GM12873 (cell line): Measurements from ENCODE around the gene MIB2.

Source experiments
- TF ChIP-seq, protein P1 (sequence below): IDR thresholded peaks from 2 replicates; pipeline ENCODE4 v1.5.1; 2012; ENCODE audit warnings: low read depth, mild to moderate bottlenecking, moderate library complexity, low read length, control low read depth; ENCODE audit not compliant: insufficient read depth; ENCODE audit errors: missing control alignments

Gene MIB2

DNA sequence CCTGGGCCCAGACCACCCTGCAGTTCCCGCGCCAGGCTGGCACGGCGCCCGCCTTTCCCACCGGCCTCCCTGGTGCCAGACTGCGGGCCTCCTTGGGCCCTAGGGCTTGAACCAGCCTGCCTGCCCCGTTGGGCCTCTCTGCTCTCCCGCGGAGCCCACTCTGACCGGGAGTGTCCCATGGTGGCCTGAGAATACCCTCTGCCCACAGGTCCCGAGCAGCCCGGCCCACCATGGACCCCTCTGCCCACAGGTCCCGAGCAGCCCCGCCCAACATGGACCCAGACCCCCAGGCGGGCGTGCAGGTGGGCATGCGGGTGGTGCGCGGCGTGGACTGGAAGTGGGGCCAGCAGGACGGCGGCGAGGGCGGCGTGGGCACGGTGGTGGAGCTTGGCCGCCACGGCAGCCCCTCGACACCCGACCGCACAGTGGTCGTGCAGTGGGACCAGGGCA lies 7.9 kb downstream of the MIB2 start:
- TF ChIP-seq, protein P1, sequence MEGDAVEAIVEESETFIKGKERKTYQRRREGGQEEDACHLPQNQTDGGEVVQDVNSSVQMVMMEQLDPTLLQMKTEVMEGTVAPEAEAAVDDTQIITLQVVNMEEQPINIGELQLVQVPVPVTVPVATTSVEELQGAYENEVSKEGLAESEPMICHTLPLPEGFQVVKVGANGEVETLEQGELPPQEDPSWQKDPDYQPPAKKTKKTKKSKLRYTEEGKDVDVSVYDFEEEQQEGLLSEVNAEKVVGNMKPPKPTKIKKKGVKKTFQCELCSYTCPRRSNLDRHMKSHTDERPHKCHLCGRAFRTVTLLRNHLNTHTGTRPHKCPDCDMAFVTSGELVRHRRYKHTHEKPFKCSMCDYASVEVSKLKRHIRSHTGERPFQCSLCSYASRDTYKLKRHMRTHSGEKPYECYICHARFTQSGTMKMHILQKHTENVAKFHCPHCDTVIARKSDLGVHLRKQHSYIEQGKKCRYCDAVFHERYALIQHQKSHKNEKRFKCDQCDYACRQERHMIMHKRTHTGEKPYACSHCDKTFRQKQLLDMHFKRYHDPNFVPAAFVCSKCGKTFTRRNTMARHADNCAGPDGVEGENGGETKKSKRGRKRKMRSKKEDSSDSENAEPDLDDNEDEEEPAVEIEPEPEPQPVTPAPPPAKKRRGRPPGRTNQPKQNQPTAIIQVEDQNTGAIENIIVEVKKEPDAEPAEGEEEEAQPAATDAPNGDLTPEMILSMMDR, result no peak

DNA sequence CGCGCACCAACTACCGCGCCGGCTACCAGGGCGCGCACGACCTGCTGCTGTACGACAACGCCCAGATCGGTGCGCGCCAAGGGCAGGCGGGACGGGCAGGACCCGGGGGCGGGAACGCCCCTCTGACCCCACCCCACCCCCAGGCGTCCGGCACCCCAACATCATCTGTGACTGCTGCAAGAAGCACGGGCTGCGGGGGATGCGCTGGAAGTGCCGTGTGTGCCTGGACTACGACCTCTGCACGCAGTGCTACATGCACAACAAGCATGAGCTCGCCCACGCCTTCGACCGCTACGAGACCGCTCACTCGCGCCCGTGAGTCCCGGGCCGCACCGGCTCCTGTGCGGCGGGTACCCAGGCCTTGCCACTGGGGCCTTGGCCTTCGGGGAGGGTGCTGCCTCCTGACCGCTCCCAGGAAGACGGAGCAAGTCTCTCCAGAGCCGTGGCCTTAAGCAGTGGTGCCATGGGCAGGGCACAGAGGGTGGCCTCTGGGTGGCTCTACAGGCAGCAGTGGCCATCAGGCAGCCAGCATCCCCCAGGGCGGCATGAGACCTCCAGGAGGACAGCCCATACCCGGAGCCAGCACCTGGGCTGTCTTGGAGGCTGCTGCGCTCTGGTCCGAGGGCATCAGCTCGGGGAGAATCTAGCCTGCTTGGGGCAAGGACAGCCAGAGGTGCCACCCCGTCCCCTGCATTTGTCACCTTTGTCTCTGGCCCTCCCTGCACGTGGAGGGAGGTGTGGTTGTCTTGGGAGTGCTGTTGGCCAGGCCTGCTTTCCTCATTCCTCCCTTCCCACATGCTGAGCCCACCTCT lies 8.5 kb downstream of the MIB2 start:
- TF ChIP-seq, protein P1, result no peak

DNA sequence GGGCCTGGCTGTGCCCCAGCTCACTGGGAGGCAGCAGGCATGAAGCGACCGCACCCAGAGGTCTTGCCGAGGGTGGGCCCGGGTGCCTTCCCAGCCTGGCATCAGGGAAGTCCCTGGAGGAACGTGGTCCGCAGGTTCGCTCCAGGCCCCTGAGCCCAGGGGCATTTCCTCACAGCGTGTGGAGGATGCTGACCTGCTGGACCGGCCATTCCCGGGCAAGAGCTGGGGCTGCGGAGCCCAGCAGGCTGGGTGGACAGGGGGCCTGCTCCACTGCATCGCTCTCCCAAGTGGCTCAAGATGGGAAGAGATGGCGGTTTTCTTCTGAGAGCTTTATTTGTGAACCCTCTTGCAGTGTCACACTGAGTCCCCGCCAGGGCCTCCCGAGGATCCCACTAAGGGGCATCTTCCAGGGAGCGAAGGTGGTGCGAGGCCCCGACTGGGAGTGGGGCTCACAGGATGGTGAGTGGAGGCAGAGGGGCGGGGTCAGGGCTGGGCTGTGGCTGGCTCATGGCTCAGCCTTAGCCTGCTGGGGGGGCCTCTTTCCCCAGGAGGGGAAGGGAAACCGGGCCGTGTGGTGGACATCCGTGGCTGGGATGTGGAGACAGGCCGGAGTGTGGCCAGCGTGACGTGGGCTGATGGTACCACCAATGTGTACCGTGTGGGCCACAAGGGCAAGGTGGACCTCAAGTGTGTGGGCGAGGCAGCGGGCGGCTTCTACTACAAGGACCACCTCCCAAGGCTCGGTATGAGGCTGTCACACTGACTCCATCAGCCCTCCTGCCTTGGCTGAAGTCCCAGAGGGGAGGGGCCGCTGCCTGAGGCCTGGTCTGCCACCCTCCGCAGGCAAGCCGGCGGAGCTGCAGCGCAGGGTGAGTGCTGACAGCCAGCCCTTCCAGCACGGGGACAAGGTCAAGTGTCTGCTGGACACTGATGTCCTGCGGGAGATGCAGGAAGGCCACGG lies 9.4 kb downstream of the MIB2 start:
- TF ChIP-seq, protein P1, result no peak

DNA sequence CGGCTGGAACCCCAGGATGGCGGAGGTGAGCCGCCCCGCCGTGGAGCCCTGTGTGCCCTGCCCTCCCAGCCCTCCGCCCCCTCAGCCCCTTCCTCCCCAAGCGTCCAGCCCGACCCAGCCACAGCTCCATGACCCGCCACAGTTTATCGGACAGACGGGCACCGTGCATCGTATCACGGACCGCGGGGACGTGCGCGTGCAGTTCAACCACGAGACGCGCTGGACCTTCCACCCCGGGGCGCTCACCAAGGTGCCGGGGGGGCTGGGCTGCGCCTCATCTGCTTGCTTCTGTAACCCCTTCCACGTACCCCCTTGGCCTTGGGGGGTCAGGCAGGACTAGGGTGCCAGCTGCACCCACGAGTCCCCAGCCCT lies 10.1 kb downstream of the MIB2 start:
- TF ChIP-seq, protein P1, result no peak

DNA sequence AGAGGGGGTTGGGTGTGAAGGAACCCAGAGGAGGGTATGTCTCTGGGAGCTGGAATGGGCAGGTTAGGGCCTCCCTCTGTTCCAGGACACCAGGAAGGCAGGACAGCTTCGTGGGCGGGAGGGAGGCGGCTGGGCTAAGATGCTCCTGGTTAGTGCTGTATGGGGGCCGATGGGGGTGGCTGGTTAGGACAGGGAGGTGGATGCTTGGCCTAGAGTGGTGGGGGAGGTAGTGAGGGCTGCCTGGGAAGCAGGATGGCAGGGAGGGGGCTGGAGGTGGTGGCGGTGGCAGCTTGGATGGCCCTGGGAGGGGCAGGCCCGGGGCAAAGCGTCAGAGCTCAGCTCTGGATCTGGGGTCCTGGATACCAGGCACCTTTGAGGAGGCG lies 10.5 kb downstream of the MIB2 start:
- TF ChIP-seq, protein P1, result no peak

DNA sequence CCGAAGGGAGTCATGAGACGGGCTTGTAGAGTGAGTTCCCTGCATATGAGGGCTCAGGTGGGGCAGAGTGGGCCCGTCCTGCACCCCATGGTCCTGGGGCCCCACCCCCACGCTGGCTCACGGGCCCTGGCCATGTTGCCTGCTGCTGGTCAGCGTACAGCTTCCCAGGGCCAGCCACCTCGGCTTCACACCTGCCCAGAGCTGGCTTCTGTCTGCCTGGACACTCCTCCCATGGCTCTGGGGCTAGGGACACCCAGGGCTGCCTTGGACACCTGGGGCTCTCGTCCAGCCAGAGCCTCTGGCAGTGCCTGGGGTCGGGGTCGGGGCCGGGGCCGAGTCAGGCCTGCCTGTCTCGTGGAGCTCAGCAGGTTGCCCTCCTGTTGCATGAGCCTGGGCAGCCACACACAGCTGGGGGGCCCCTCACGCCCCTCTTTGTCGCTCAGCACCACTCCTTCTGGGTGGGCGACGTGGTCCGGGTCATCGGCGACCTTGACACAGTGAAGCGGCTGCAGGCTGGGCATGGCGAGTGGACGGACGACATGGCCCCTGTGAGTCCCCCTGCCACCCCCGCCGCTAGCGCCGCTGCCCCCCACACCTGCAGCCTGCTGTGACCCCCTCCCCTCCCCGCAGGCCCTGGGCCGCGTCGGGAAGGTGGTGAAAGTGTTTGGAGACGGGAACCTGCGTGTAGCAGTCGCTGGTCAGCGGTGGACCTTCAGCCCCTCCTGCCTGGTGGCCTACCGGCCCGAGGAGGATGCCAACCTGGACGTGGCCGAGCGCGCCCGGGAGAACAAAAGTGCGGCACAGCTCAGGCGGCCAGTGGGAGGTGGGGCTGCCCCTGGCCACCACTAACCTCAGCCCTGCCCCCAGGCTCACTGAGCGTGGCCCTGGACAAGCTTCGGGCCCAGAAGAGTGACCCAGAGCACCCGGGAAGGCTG lies 11.2 kb downstream of the MIB2 start:
- TF ChIP-seq, protein P1, result no peak
